A204.1 (cell line): ENCODE results near the gene TEAD4.

Source experiments
- FAIRE-seq: peaks from 2 replicates; lab custom pipeline; 2012; peaks lifted over from hg19 to GRCh38; lab: Jason Lieb, UNC

TEAD4 gene

DNA sequence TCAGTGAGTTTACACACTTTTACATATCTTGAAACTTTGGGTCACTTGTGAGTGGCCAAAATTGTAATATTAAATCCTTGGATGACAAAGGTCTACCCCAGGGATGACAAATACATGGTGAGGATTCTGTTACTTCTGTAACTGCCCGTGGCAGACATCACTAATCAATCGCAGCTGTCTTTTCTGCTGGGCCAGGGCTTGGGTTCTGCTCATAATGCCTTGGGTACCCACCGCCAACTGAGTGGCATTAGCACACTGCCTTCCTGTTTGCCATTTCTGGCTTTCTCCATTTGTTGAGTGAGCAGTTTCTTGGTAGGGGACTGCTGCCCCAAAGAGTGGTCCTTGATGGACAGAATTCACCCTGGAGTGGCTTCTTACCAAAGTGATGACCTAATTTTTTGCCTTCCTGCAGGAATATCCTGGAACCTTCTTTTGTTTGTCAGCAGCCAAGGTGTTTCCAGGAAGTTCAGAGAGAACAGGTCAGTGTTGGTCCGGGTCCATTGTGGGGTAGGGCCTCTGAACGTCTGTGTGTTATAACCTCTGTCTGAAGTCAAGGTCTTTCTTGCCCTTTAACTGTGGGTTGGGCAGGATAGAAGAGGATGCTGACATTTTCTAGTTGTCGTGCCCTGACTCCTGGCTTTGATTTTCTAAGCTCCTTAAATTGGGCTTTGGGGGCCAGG is 124.2 kb downstream of the TEAD4 start:
- FAIRE-seq = no peak

DNA sequence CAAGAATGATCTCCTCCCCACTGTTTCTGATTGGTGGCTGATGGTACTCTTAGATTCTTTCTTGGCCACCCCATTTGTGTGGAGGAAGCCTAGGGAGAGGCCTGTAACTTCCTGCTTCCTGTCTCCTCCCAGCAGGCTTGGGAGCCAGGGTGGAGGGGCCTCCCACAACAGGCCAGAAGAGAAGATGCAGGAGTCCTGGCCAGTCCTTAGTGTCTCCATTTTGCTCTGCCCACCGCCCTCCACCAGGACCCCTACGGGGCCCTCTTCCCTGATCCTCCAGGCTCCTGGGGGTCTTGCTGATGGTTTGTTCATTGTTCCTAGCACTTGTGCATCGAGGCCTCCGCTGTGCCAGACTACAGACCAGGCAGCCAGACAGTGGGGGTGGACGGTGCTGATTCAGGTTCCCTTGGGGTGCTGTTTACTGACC is 124.7 kb downstream of the TEAD4 start:
- FAIRE-seq = no peak

- FAIRE-seq = no peak
Observed at GRCh38 chr12:3084742-3085141, 125.5 kb downstream of the TEAD4 start.

- FAIRE-seq = no peak
Observed at GRCh38 chr12:3085341-3086139, 126.3 kb downstream of the TEAD4 start.

GRCh38 chr12:3086211-3086610 is 127.0 kb downstream of the TEAD4 start:
- FAIRE-seq = no peak

DNA sequence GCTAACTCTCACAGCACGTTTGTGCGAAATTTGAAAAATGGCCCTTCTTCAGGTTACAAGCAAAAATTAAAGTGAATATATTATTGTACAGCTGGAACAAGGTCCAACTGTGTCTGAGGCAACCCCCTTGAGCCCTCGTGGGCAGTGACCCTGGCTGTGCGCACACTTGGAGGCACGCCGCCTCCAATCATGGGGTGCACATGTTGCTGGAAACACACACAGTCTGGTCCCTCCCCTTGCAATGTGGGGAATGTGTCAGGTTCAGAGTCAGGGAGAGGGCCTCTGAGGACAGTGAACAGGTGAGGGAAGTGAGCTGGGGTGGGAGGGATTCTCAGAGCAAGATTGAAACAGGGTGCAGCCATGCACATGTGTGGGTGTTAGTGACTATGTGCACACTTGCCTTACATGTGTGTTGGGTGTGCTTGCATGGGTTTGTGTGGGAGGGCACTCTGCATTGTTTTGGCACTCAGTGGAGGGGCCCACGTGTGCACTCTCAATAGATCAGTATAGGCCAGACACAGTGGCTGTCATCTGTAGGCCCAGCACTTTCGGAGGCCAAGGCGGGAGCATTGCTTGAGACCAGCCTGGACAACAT is 127.6 kb downstream of the TEAD4 start:
- FAIRE-seq = no peak

GRCh38 chr12:3087758-3088650 is 128.8 kb downstream of the TEAD4 start:
- FAIRE-seq = no peak

GRCh38 chr12:3089588-3089987 is 130.4 kb downstream of the TEAD4 start:
- FAIRE-seq = no peak
